ENCODE measurements around the gene SAMSN1. TPM values are rescaled to one million over a fixed set of nuclear protein-coding genes. Genes with fewer than 3 reads are reported as not detected.
A peak's percentile ranks its signal among the peaks of the same experiment; 100 is the strongest.

The SAMSN1 gene
- total and polyA plus RNA-seq, 2 of the 8 experiments (the other 6 are each of a cell fraction or from before 2014, with no cell fraction given) = 0.50 to 3.0 TPM

- no peak overlapping the region for H3K18ac ChIP-seq (ENCODE audit: extremely low read depth, low read length)
- DNase-seq (ENCODE audit: low read depth in 1 of 2, low spot score in 2 of 2) = no peak
- H2BK12ac ChIP-seq (ENCODE audit: low read depth, low read length) = no peak overlapping the region
- ChIA-PET POLR2A (ENCODE audit: partially characterized antibody) (no interaction called here), CTCF (ENCODE audit: partially characterized antibody) (no interaction called here)
- H3K4me1 ChIP-seq (replicated peaks in 1 of 4; ENCODE audit: control insufficient read depth in 3 of 4, insufficient read depth in 4 of 4, low read length in 3 of 4) = no peaks in the 10 kb centered on the region
- H3K27me3 ChIP-seq (replicated peaks in 1 of 4; ENCODE audit: control insufficient read depth in 3 of 4, extremely low read depth in 1 of 4, insufficient read depth in 3 of 4, low read length in 3 of 4) = no peaks in the 10 kb centered on the region
- H3K79me2 ChIP-seq (ENCODE audit: control insufficient read depth in 1 of 2, insufficient read depth in 2 of 2, low read length in 2 of 2) = no peaks in the 10 kb centered on the region
- H2BK120ac ChIP-seq (replicated peaks; ENCODE audit: low read depth, low read length) = no peak overlapping the region
- no peaks in the 10 kb centered on the region for H3K23me2 ChIP-seq (ENCODE audit: low read depth, low read length)
- no peak overlapping the region for H4K5ac ChIP-seq (ENCODE audit: insufficient read length, low read depth, low read length)
- H3K9me3 ChIP-seq (ENCODE audit: insufficient read depth in 2 of 2, low read depth in 1 of 2, low read length in 1 of 2) = peaks cover 0 to 3% of the 10 kb centered on the region in 2 experiments; a peak in 2 of 4 replicates
- no peak overlapping the region for H3K23ac ChIP-seq (ENCODE audit: insufficient read length)
- H3K79me1 ChIP-seq (ENCODE audit: low read depth, low read length) = no peaks in the 10 kb centered on the region
- H4K20me1 ChIP-seq (replicated peaks in 1 of 2; ENCODE audit: control insufficient read depth in 1 of 2, insufficient read depth in 2 of 2, low read length in 2 of 2) = no peaks in the 10 kb centered on the region
- no peak overlapping the region for H3K56ac ChIP-seq (replicated peaks; ENCODE audit: insufficient read length, low read depth, low read length)
- H2AK5ac ChIP-seq (ENCODE audit: low read depth, low read length) = no peak overlapping the region
- no peak for FAIRE-seq
- no peak overlapping the region for H3K4ac ChIP-seq (replicated peaks; ENCODE audit: insufficient read length, low read depth, low read length)
- H3K4me3 ChIP-seq (ENCODE audit: extremely low read depth in 1 of 4, insufficient read depth in 2 of 4, low read depth in 3 of 4, low read length in 4 of 4) = no peak overlapping the region
- peak overlapping the region in 1 of 4 experiments; percentile 34; a peak in 1 of 7 replicates for H3K9ac ChIP-seq (replicated peaks in 1 of 4; ENCODE audit: extremely low read depth in 1 of 4, low read depth in 3 of 4, low read length in 3 of 4)
- H2BK20ac ChIP-seq (ENCODE audit: low read length) = no peak overlapping the region
- no peak overlapping the region for H3K27ac ChIP-seq (ENCODE audit: low read depth, low read length)
- no peak overlapping the region for H2AFZ ChIP-seq (ENCODE audit: low read length)
- H4K8ac ChIP-seq (ENCODE audit: extremely low read depth, insufficient read depth, low read length) = no peak overlapping the region
- no peak overlapping the region for H3K14ac ChIP-seq (ENCODE audit: insufficient read length)
- H3K36me3 ChIP-seq (ENCODE audit: control insufficient read depth in 2 of 4, insufficient read depth in 4 of 4, low read length in 3 of 4) = no peaks in the 10 kb centered on the region; a peak in 1 of 8 replicates
- H4K91ac ChIP-seq (replicated peaks; ENCODE audit: insufficient read length, low read length) = no peak overlapping the region
- H2BK5ac ChIP-seq (ENCODE audit: low read depth, low read length) = no peak overlapping the region
- no peak overlapping the region for H2BK15ac ChIP-seq (ENCODE audit: low read length)
- H3K4me2 ChIP-seq (ENCODE audit: insufficient read depth in 1 of 2, low read depth in 2 of 2, low read length in 2 of 2) = no peak overlapping the region
- TF ChIP-seq TAF1 (IDR thresholded peaks at IDR 0.05; ENCODE audit: low read depth, low read length) = no peak
- TF ChIP-seq POLR2AphosphoS5 (IDR thresholded peaks at IDR 0.05; ENCODE audit: low read depth, low read length) = no peak
- no peak for TF ChIP-seq CHD2 (IDR thresholded peaks at IDR 0.05; ENCODE audit: low read length)
- no peak for TF ChIP-seq KDM5A (IDR thresholded peaks at IDR 0.05; ENCODE audit: low read length)
- no peak for TF ChIP-seq TAF7 (optimal IDR thresholded peaks at IDR 0.05; ENCODE audit: borderline replicate concordance, low read depth, low read length)
- no peak for TF ChIP-seq CBX8 (IDR thresholded peaks at IDR 0.05; ENCODE audit: borderline replicate concordance, low read depth, low read length)
These were observed 47.1 kb upstream of the SAMSN1 start for GRCh38 chr21:14593230-14593629.

Data from H1 (cell line).